ENCODE data around the gene PDPR. TPM values are rescaled to one million over a fixed set of nuclear protein-coding genes. Genes with fewer than 3 reads are reported as not detected.

PDPR gene
- total and polyA plus RNA-seq, 5 donors from 2014 or later: 5.2 to 31.2 (median 7.5) TPM

Other genes with a start within 250 kb of the PDPR start
- gene CLEC18A, start 163.0 kb upstream of the PDPR start, total RNA-seq: 2.9 TPM
- gene CLEC18A, start 163.0 kb upstream of the PDPR start, polyA plus RNA-seq: under 1 TPM in 1 of 4 donors, not detected in 3; 0.14 TPM
- gene CLEC18C, start 59.5 kb downstream of the PDPR start, total RNA-seq: 0.59 TPM
- under 1 TPM in 1 of 4 donors, not detected in 3; 0.03 TPM for gene CLEC18C, start 59.5 kb downstream of the PDPR start, polyA plus RNA-seq
- 29.6 TPM for gene EXOSC6, start 137.6 kb downstream of the PDPR start, total RNA-seq
- gene EXOSC6, start 137.6 kb downstream of the PDPR start, polyA plus RNA-seq: 10 to 100 TPM in 2 of 4 donors, 1 to 10 TPM in 2; 5.2 to 12.4 (median 9.6) TPM
- 25.2 TPM for gene AARS1, start 175.2 kb downstream of the PDPR start, total RNA-seq
- 10 to 100 TPM; 29.5 to 34.5 (median 30.5) TPM for gene AARS1, start 175.2 kb downstream of the PDPR start, polyA plus RNA-seq
- gene DDX19B, start 184.9 kb downstream of the PDPR start, total RNA-seq: 47.0 TPM
- gene DDX19B, start 184.9 kb downstream of the PDPR start, polyA plus RNA-seq: 10 to 100 TPM; 51.6 to 62.5 (median 56.8) TPM
- 53.7 TPM for gene DDX19A, start 232.6 kb downstream of the PDPR start, total RNA-seq
- gene DDX19A, start 232.6 kb downstream of the PDPR start, polyA plus RNA-seq: 10 to 100 TPM; 26.3 to 40.5 (median 30.8) TPM